Left lung (tissue), 10 donors: Measurements from ENCODE around the gene RASGEF1B. TPM values are rescaled to one million over a fixed set of nuclear protein-coding genes. Genes with fewer than 3 reads are reported as not detected.
A peak's percentile ranks its signal among the peaks of the same experiment; 100 is the strongest.

ENCODE experiments used
- ATAC-seq: fragments of 200-7000 bp; cut with Tn5 transposase; one replicate; pipeline ENCODE4 v1.9.1; 2020; ENCODE audit warnings: moderate library complexity
- DNase-seq, 4 donors: peaks; one replicate each; pipeline ENCODE4 v3.0.0-alpha.2; 2013 to 2020
- H3K27ac ChIP-seq, 2 donors: fragments of 200-600 bp; sonication (generic) in 1 of 2; one replicate each; pipeline versions ENCODE4 v1.5.0 to v1.8.0; 2020 to 2021
- H3K27me3 ChIP-seq, 2 donors: fragments of 200-600 bp; sonication (generic) in 1 of 2; one replicate each; pipeline versions ENCODE4 v1.5.0 to v1.8.0; 2020 to 2021
- H3K36me3 ChIP-seq, 2 donors: fragments of 200-600 bp; sonication (generic) in 1 of 2; one replicate each; pipeline versions ENCODE4 v1.5.0 to v1.8.0; 2020 to 2021
- H3K4me1 ChIP-seq, 2 donors: fragments of 200-600 bp; one replicate each; pipeline ENCODE4 v1.8.0; 2021
- H3K4me3 ChIP-seq, 2 donors: fragments of 200-600 bp; sonication (generic) in 1 of 2; one replicate each; pipeline versions ENCODE4 v1.5.0 to v1.8.0; 2020 to 2021; ENCODE audit warnings: mild to moderate bottlenecking in 1 of 2
- H3K9me3 ChIP-seq, 2 donors: fragments of 200-600 bp; sonication (generic) in 1 of 2; one replicate each; pipeline versions ENCODE4 v1.5.0 to v1.8.0; 2020 to 2021
- CTCF ChIP-seq, 2 donors: fragments of 200-600 bp; sonication (generic) in 1 of 2; IDR thresholded peaks; one replicate each; pipeline versions ENCODE4 v1.5.0 to v1.8.0; 2021; ENCODE audit warnings: antibody characterized with exemption in 2 of 2
- intact Hi-C, 2 donors: fragments of 100-400 bp; cut with DNase I; formaldehyde crosslinking; loops; one replicate each; pipeline versions ENCODE4 v1.11.2 to v1.14.2; 2022
- polyA plus RNA-seq, 6 donors: library from polyadenylated mRNA; unstranded; fragments of 120-200 nt; gene quantifications; one replicate each; pipeline ENCODE4 v1.2.1, GENCODE V29; 2013; ENCODE audit not compliant: insufficient read length in 6 of 6
- total RNA-seq, 2 donors: library from RNA; stranded (reverse); fragmentation: NEBNext Ultra II Directional; extraction: Animal tissue kit (Norgen Biotek cat#: 25700); gene quantifications; one replicate each; pipeline ENCODE4 v1.2.1, GENCODE V29; 2021
- donor health status: DM: no; HTN: yes; CAD: no.
- donor health status: DM: no; HTN: no; CAD: no.

Gene RASGEF1B
- total and polyA plus RNA-seq, 8 donors: 8.4 to 34.7 (median 12.5) TPM

GRCh38 chr4:81498551-81499099, 26.9 kb upstream of the RASGEF1B start:
- DNase-seq (no peak), ATAC-seq (no peak)
- no peak overlapping the region for H3K27ac ChIP-seq
- H3K9me3 ChIP-seq: no peaks in the 10 kb centered on the region
- TF ChIP-seq CTCF (IDR thresholded peaks at IDR 0.05): no peak
- peaks cover 0 to 23% of the 10 kb centered on the region in 2 donors for H3K4me1 ChIP-seq
- H3K4me3 ChIP-seq: no peak overlapping the region
- H3K36me3 ChIP-seq: no peaks in the 10 kb centered on the region
- intact Hi-C loops: no loop called here
- H3K27me3 ChIP-seq: no peaks in the 10 kb centered on the region

- Histone ChIP-seq H3K36me3 (no peaks in the 10 kb centered on the region), H3K4me3 (no peak overlapping the region), H3K27ac (no peak overlapping the region), H3K4me1 (peaks cover 0 to 29% of the 10 kb centered on the region in 2 donors), H3K9me3 (no peaks in the 10 kb centered on the region), H3K27me3 (no peaks in the 10 kb centered on the region)
- DNase-seq (no peak), ATAC-seq (peak; percentile 31)
- intact Hi-C loops: no loop called here
- no peak for TF ChIP-seq CTCF (IDR thresholded peaks at IDR 0.05)
Observed at GRCh38 chr4:81498046-81498445, 26.3 kb upstream of the RASGEF1B start.

GRCh38 chr4:81495345-81495744, 23.6 kb upstream of the RASGEF1B start:
- DNase-seq: no peak
- Histone ChIP-seq H3K9me3 (no peaks in the 10 kb centered on the region), H3K4me1 (peaks cover 0 to 49% of the 10 kb centered on the region in 2 donors), H3K4me3 (no peak overlapping the region), H3K36me3 (no peaks in the 10 kb centered on the region), H3K27ac (no peak overlapping the region), H3K27me3 (no peaks in the 10 kb centered on the region)
- intact Hi-C loops: no loop called here
- no peak for ATAC-seq
- no peak for TF ChIP-seq CTCF (IDR thresholded peaks at IDR 0.05)

- Histone ChIP-seq H3K36me3 (no peaks in the 10 kb centered on the region), H3K4me1 (peaks cover 0 to 49% of the 10 kb centered on the region in 2 donors), H3K4me3 (peak overlapping the region; percentile 10 to 14), H3K27me3 (no peaks in the 10 kb centered on the region), H3K27ac (peak overlapping the region; percentile 84 to 85), H3K9me3 (no peaks in the 10 kb centered on the region)
- intact Hi-C loops: no loop called here
- peak; percentile 72 for ATAC-seq
- no peak for TF ChIP-seq CTCF (IDR thresholded peaks at IDR 0.05)
- DNase-seq: peak in 1 of 4 donors; percentile 33
Observed at GRCh38 chr4:81494031-81494431, 22.3 kb upstream of the RASGEF1B start.

- H3K4me1 ChIP-seq: peaks cover 0 to 49% of the 10 kb centered on the region in 2 donors
- no peaks in the 10 kb centered on the region for H3K9me3 ChIP-seq
- no peak for DNase-seq
- TF ChIP-seq CTCF (IDR thresholded peaks at IDR 0.05): no peak
- no peak overlapping the region for H3K4me3 ChIP-seq
- no peak for ATAC-seq
- H3K36me3 ChIP-seq: no peaks in the 10 kb centered on the region
- no peaks in the 10 kb centered on the region for H3K27me3 ChIP-seq
- peak overlapping the region; percentile 35 to 84 for H3K27ac ChIP-seq
- intact Hi-C loops: no loop called here
Observed at GRCh38 chr4:81492606-81493230, 21.0 kb upstream of the RASGEF1B start.
